PC-3 (cell line): ENCODE measurements around the gene CAMSAP1. TPM values are rescaled to one million over a fixed set of nuclear protein-coding genes. Genes with fewer than 3 reads are reported as not detected.

Source experiments
- ATAC-seq: fragments of 200-7000 bp; cut with Tn5 transposase; 2 replicates; pipeline ENCODE4 v1.9.1; 2020; ENCODE audit warnings: mild to moderate bottlenecking, moderate library complexity
- BruUV-seq: library from RNA; stranded (reverse); fragments of 400-500 nt; replicated peaks from 2 replicates; lab custom pipeline; 2021; lab: Mats Ljungman, UMichigan
- CTCF ChIA-PET: fragments of 300-600 bp; sonication (Branson Sonifier 250); formaldehyde crosslinking; loops from one replicate; lab custom pipeline; 2022; ENCODE audit warnings: antibody characterized with exemption; lab: Charles Lee
- POLR2A ChIA-PET: fragments of 300-600 bp; sonication (Branson Sonifier 250); formaldehyde crosslinking; loops from one replicate; lab custom pipeline; 2022; ENCODE audit warnings: antibody characterized with exemption; ENCODE audit not compliant: unreplicated experiment; lab: Charles Lee
- DNase-seq: peaks from one replicate; pipeline ENCODE4 v3.0.0-alpha.2; 2015
- H2AFZ ChIP-seq: fragments of 300-600 bp; sonication (generic); 2 replicates; pipeline ENCODE4 v1.6.0; 2016; ENCODE audit warnings: antibody characterized with exemption, low read length
- H3F3A ChIP-seq: fragments of 300-600 bp; sonication (generic); one replicate; pipeline ENCODE4 v1.6.0; 2017; ENCODE audit warnings: antibody characterized with exemption, low read length, control low read depth, mild to moderate bottlenecking; ENCODE audit not compliant: unreplicated experiment
- H3K27ac ChIP-seq: fragments of 300-600 bp; sonication (generic); 2 replicates; pipeline ENCODE4 v1.5.1; 2016; ENCODE audit warnings: mild to moderate bottlenecking, low read length
- H3K27me3 ChIP-seq: fragments of 300-600 bp; sonication (generic); 2 replicates; pipeline ENCODE4 v1.6.1; 2016; ENCODE audit warnings: low read length, mixed read lengths
- H3K36me3 ChIP-seq: fragments of 300-600 bp; sonication (generic); 2 replicates; pipeline ENCODE4 v1.6.1; 2016; ENCODE audit warnings: low read depth, mixed run types, low read length, mixed read lengths
- H3K4me1 ChIP-seq: fragments of 300-600 bp; sonication (generic); 2 replicates; pipeline ENCODE4 v1.5.1; 2016; ENCODE audit warnings: low read length; ENCODE audit not compliant: insufficient read depth
- H3K4me2 ChIP-seq: fragments of 300-600 bp; sonication (generic); 2 replicates; pipeline ENCODE4 v1.6.0; 2016; ENCODE audit warnings: low read length
- H3K4me3 ChIP-seq: fragments of 300-600 bp; sonication (generic); 2 replicates; pipeline ENCODE4 v1.5.1; 2016; ENCODE audit warnings: mild to moderate bottlenecking, low read length, mixed read lengths
- H3K79me2 ChIP-seq: fragments of 300-600 bp; sonication (generic); 2 replicates; pipeline ENCODE4 v1.6.1; 2017; ENCODE audit warnings: low read length, mixed read lengths
- H3K9ac ChIP-seq: fragments of 300-600 bp; sonication (generic); 2 replicates; pipeline ENCODE4 v1.6.0; 2016; ENCODE audit warnings: mild to moderate bottlenecking, low read length
- H3K9me2 ChIP-seq: fragments of 300-600 bp; sonication (generic); replicated peaks from 2 replicates; pipeline ENCODE4 v1.6.1; 2016; ENCODE audit warnings: mixed run types, low read length, mixed read lengths
- H3K9me3 ChIP-seq: fragments of 300-600 bp; sonication (generic); 2 replicates; pipeline ENCODE4 v1.6.1; 2016; ENCODE audit warnings: low read length, mixed read lengths
- H4K20me1 ChIP-seq: fragments of 300-600 bp; sonication (generic); 2 replicates; pipeline ENCODE4 v1.6.1; 2016; ENCODE audit warnings: low read length, mixed read lengths
- CTCF ChIP-seq: fragments of 300-600 bp; sonication (generic); conservative IDR thresholded peaks from 2 replicates; pipeline ENCODE4 v1.5.1; 2017; ENCODE audit warnings: antibody characterized with exemption, low read depth, mild to moderate bottlenecking, low read length
- EZH2 ChIP-seq: fragments of 300-600 bp; sonication (generic); IDR thresholded peaks from one replicate; pipeline ENCODE4 v1.6.1; 2017; ENCODE audit warnings: antibody characterized with exemption, mild to moderate bottlenecking, low read length; ENCODE audit not compliant: unreplicated experiment
- EZH2phosphoT487 ChIP-seq: fragments of 300-600 bp; sonication (generic); IDR thresholded peaks from 2 replicates; pipeline ENCODE4 v1.6.1; 2018; ENCODE audit warnings: mild to moderate bottlenecking, antibody characterized with exemption, low read length, borderline replicate concordance
- intact Hi-C: fragments of 100-400 bp; cut with micrococcal nuclease; formaldehyde crosslinking; loops from 2 replicates; pipeline ENCODE4 v1.9.0; 2023
- total RNA-seq: library from RNA; depleted of rRNA; stranded (reverse); fragments of >200 nt; gene quantifications from 2 replicates; pipeline ENCODE4 v1.2.3, GENCODE V29; 2014

Gene CAMSAP1
- total RNA-seq, 1 experiment from 2014 or later, result 16.4 TPM

GRCh38 chr9:135797507-135798262, 109.7 kb downstream of the CAMSAP1 start:
- Histone ChIP-seq H3K4me3 (no peak overlapping the region), H3K4me1 (no peaks in the 10 kb centered on the region), H3K9me3 (no peaks in the 10 kb centered on the region), H3K9ac (no peak overlapping the region), H3K27me3 (no peaks in the 10 kb centered on the region), H3K9me2 (no peaks in the 10 kb centered on the region), H3K27ac (no peak overlapping the region), H2AFZ (no peak overlapping the region), H3K4me2 (no peak overlapping the region), H3K79me2 (no peaks in the 10 kb centered on the region), H3K36me3 (no peaks in the 10 kb centered on the region), H4K20me1 (no peaks in the 10 kb centered on the region), H3F3A (no peaks in the 10 kb centered on the region)
- DNase-seq (peak; percentile 52), ATAC-seq (peak; percentile 85)
- POLR2A ChIA-PET, result no interaction called here
- intact Hi-C loops, result loop anchor here (2.0 kb wide), 1 partner anchor 109 kb away; the partner anchor contains the start of gene CAMSAP1
- TF ChIP-seq EZH2phosphoT487 (no peak), CTCF (peak; percentile 83)
- no TSS peak for BruUV-seq
- CTCF ChIA-PET, result no interaction called here

- TF ChIP-seq EZH2, result no peak
- no peak for TF ChIP-seq EZH2phosphoT487
- TF ChIP-seq CTCF, result no peak
- H3K4me2 ChIP-seq, result no peak overlapping the region
- no peak overlapping the region for H3K4me3 ChIP-seq
- CTCF ChIA-PET, result interaction anchor here (0.5 kb wide), 1 partner anchor 20 kb away, joined by 7 read pairs; no protein-coding TSS in a partner anchor
- ATAC-seq (no peak), DNase-seq (no peak)
- H3K9me3 ChIP-seq, result no peaks in the 10 kb centered on the region
- H3K27ac ChIP-seq, result no peak overlapping the region
- H4K20me1 ChIP-seq, result no peaks in the 10 kb centered on the region
- no TSS peak for BruUV-seq
- no peak overlapping the region for H2AFZ ChIP-seq
- H3F3A ChIP-seq, result no peaks in the 10 kb centered on the region
- no peak overlapping the region for H3K9ac ChIP-seq
- H3K27me3 ChIP-seq, result no peaks in the 10 kb centered on the region
- no peaks in the 10 kb centered on the region for H3K79me2 ChIP-seq
- POLR2A ChIA-PET, result no interaction called here
- no peaks in the 10 kb centered on the region for H3K9me2 ChIP-seq
- H3K4me1 ChIP-seq, result no peaks in the 10 kb centered on the region
- intact Hi-C loops, result loop anchor here (2.0 kb wide), 1 partner anchor 110 kb away; the partner anchor contains the start of gene CAMSAP1
- H3K36me3 ChIP-seq, result no peaks in the 10 kb centered on the region
These were observed 110.4 kb downstream of the CAMSAP1 start for GRCh38 chr9:135796784-135797485.
